ENCODE measurements around the gene RPL19. TPM values are rescaled to one million over a fixed set of nuclear protein-coding genes. Genes with fewer than 3 reads are reported as not detected.

RPL19 gene
- total and polyA plus RNA-seq, 2 experiments from 2014 or later = 1,594 to 2,627 TPM

GRCh38 chr17:39204245-39204644 is 4.2 kb downstream of the RPL19 start (continued):
- TF ChIP-seq REST (IDR thresholded peaks at IDR 0.05; ENCODE audit: unreplicated experiment) = no peak
- TF ChIP-seq ETS1 (IDR thresholded peaks at IDR 0.05) = no peak
- TF ChIP-seq CTCF (conservative IDR thresholded peaks at IDR 0.05; ENCODE audit: low read depth in 2 of 2) = no peak

- DNase-seq (ENCODE audit: low spot score) = no peak
- H3K9me2 ChIP-seq (ENCODE audit: insufficient read depth) = no peaks in the 10 kb centered on the region
- H3K4me2 ChIP-seq = no peak overlapping the region
- peaks cover 28% of the 10 kb centered on the region for H4K20me1 ChIP-seq (replicated peaks; ENCODE audit: insufficient read depth)
- H3K27ac ChIP-seq (ENCODE audit: low read depth) = peak overlapping the region; percentile 63; the same call in 1 of the 2 replicates
- ATAC-seq = no peak
- Mint-ChIP-seq H3K4me3 (no peak overlapping the region), H3K4me1 (peaks cover 43% of the 10 kb centered on the region), H3K36me3 (ENCODE audit: low read depth) (peaks cover 54% of the 10 kb centered on the region), H3K27me3 (ENCODE audit: insufficient read depth, low read depth, poor library complexity) (peaks cover 15% of the 10 kb centered on the region), H3K9me3 (no peaks in the 10 kb centered on the region; the same call in 1 of the 3 replicates), H3K27ac (no peak overlapping the region)
- no peak overlapping the region for H2AFZ ChIP-seq
- no peak overlapping the region for H3K4me3 ChIP-seq
- H3K4me1 ChIP-seq (ENCODE audit: insufficient read depth) = peaks cover 28% of the 10 kb centered on the region
- 0 out of 2 replicates have a peak, but pooled peaks cover under 1% of the 10 kb centered on the region for H3K27me3 ChIP-seq (ENCODE audit: insufficient read depth)
- H3K36me3 ChIP-seq (ENCODE audit: insufficient read depth) = peaks cover 46% of the 10 kb centered on the region
- peaks cover 59% of the 10 kb centered on the region for H3F3A ChIP-seq (replicated peaks; ENCODE audit: low read depth)
- peaks cover 26% of the 10 kb centered on the region for H3K79me2 ChIP-seq (replicated peaks; ENCODE audit: insufficient read depth)
- no peak for TF ChIP-seq ZNF114 (CRISPR knock-in tag; IDR thresholded peaks at IDR 0.05)
- no peak for TF ChIP-seq EZH2 (IDR thresholded peaks at IDR 0.05; ENCODE audit: low read depth, unreplicated experiment)
- no peak for TF ChIP-seq ZNF462 (CRISPR knock-in tag; IDR thresholded peaks at IDR 0.05)
- TF ChIP-seq ZNF331 (CRISPR knock-in tag; IDR thresholded peaks at IDR 0.05; ENCODE audit: low read depth) = no peak
- TF ChIP-seq CREB1 (CRISPR knock-in tag; IDR thresholded peaks at IDR 0.05; ENCODE audit: low read depth) = no peak
- no peak; the same call in 1 of the 2 replicates for TF ChIP-seq POLR2AphosphoS5 (IDR thresholded peaks at IDR 0.05; ENCODE audit: low read depth)
- no peak for TF ChIP-seq ETS1 (IDR thresholded peaks at IDR 0.05)
Observed at GRCh38 chr17:39205112-39205526, 5.0 kb downstream of the RPL19 start.
